Stimulated activated CD4-positive, alpha-beta T cell treated with anti-CD3 and anti-CD28 coated beads, Interleukin-12 subunit alpha, Interleukin-12 subunit beta, amount 100 ng/mL, for 4 hours (primary cell): ENCODE results near the gene ERBB3.
"Not testable (repeated sequence)": the region's sequence is repeated elsewhere in the genome, so short reads cannot be mapped to it uniquely, and the experiment has no call there.

Experiments
- DNase-seq: peaks from one replicate; pipeline ENCODE4 v3.0.0-alpha.2; 2020

ERBB3 gene

GRCh38 chr12:56116267-56117081 lies 36.5 kb downstream of the ERBB3 start, which contains the start of gene RPL41:
TSS of gene RPL41 (plus strand) at chr12:56116633.
- DNase-seq, result peak; percentile 91

GRCh38 chr12:56117082-56117706 lies 37.2 kb downstream of the ERBB3 start:
- not testable (repeated sequence) for DNase-seq

- DNase-seq, result peak; percentile 94
Observed at GRCh38 chr12:56117778-56118687, 38.1 kb downstream of the ERBB3 start, which contains the start of gene ZC3H10. TSS of gene ZC3H10 (plus strand) at chr12:56118266. CDS start at chr12:56120563, 2,297 bp downstream.

GRCh38 chr12:56118688-56119357 lies 38.9 kb downstream of the ERBB3 start:
- no peak for DNase-seq

GRCh38 chr12:56119361-56119796 lies 39.4 kb downstream of the ERBB3 start:
- peak; percentile 47 for DNase-seq

GRCh38 chr12:56120158-56120846 lies 40.3 kb downstream of the ERBB3 start:
- DNase-seq, result no peak

- DNase-seq, result no peak
Observed at GRCh38 chr12:56121204-56121870, 41.4 kb downstream of the ERBB3 start.

- DNase-seq, result no peak
Observed at GRCh38 chr12:56122637-56123036, 42.7 kb downstream of the ERBB3 start.

GRCh38 chr12:56124133-56124532 lies 44.2 kb downstream of the ERBB3 start:
- DNase-seq, result no peak

- no peak for DNase-seq
Observed at GRCh38 chr12:56126732-56127239, 46.8 kb downstream of the ERBB3 start.

- no peak for DNase-seq
Observed at GRCh38 chr12:56127485-56127887, 47.5 kb downstream of the ERBB3 start.

GRCh38 chr12:56127888-56128669 lies 48.1 kb downstream of the ERBB3 start, which contains the start of gene ESYT1:
TSS of gene ESYT1 (plus strand) at chr12:56128267. CDS start at chr12:56128320, 53 bp downstream.
- peak; percentile 90 for DNase-seq

GRCh38 chr12:56128670-56129205 lies 48.8 kb downstream of the ERBB3 start:
- no peak for DNase-seq

- peak; percentile 56 for DNase-seq
Observed at GRCh38 chr12:56129206-56129941, 49.4 kb downstream of the ERBB3 start.

GRCh38 chr12:56129942-56130495 lies 50.1 kb downstream of the ERBB3 start:
- no peak for DNase-seq

- no peak for DNase-seq
Observed at GRCh38 chr12:56130876-56131275, 50.9 kb downstream of the ERBB3 start.

- no peak for DNase-seq
Observed at GRCh38 chr12:56134897-56135296, 54.9 kb downstream of the ERBB3 start.

- DNase-seq, result no peak
Observed at GRCh38 chr12:56137853-56138571, 58.0 kb downstream of the ERBB3 start.
